Measurements from ENCODE around the gene PPP1R14C.

The PPP1R14C gene

DNA sequence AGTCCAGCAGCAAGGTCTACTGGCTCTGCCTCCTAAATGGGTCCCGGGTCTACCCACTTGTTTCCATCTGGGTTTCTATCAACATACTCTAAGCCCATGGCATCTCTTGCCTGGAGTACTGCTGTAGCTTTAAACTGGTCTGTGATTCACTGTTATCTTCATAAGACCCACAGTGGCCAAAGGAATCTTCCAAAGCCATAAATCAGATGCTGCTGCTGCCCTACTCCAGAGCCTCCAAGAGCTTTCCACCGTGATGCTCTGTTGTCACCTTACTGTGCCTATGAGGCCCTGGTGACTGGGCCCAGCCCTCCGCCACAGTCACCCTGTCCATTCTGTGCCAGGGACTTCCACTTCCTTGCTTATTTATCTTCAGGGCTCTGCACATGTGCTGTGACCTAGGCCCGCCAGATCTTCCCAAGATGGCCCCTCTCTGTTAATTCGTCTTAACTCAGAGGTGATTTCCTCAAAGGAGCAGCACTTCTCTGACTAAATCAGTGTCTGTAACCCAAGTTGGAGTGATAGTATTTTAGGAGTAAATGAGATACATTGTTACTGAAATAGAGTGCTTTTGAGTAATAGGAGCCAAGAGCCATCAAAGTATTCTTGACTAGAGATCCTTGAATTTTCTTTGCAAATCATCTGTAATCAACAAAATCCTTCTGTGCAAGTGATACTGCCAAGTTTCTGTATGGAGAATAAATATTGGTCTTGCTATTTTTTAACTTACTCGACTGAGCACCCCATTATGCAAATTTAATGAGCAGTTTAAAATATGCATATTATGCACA lies 102.5 kb downstream of the PPP1R14C start:
- no peak overlapping the region for H3K4me3 ChIP-seq (ENCODE audit: low read depth, low read length)

DNA sequence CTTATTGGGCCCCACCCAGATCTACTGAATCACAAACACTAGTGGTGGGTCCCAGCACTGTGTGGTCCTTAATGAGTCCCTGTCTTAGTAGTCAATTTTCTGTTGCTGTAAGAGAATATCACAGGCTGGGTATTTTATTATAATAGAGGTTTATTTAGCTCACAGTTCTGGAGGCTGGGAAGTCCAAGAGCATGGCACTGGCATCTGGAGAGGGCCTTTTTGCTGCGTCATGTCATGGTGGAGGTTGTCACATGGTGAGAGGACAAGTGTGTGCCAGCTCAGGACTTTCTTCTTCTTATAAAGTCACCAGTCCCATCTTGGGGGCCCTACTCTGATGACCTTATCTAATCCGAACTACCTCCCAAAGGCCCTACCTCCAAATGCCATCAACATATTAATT lies 105.0 kb downstream of the PPP1R14C start:
- H3K4me3 ChIP-seq (ENCODE audit: low read depth, low read length): no peak overlapping the region

DNA sequence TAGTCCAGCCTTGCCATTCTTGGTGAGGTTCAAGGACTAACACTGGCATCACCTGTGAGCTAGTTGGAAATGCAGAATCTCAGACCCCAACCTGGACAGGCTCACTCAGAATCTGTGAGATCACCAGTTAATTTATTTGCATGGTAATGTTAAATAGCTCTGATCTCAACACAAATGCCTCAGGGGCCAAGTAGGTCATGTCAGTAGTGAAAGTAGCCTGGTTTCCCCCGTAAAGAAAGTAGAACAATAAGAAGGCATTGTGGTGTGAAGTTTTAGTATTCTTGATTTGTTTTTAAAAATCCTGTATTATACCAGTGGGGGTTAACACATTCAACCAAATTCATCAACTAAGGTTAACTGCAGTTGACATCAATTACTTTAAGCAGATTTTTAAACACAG lies 105.5 kb downstream of the PPP1R14C start:
- no peak overlapping the region for H3K4me3 ChIP-seq (ENCODE audit: low read depth, low read length)

DNA sequence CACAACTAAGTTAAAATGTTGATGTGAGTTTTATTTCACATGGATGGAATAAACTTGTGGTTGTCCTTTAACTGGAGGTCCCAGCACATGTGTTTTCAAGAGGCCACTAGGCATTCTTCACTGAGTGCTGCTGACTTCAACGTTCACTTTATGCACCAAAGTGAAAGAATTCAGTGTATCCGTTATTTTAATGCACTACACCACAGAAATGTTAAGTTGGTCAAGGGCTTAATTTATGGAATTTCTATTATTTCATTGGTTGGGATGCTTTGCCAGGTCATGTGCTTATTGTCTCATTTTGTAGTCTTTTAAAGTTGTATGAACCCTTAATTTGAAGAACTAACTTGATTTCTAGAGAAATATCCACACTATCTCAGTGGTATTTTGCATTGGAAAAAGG lies 106.4 kb downstream of the PPP1R14C start:
- no peak overlapping the region for H3K4me3 ChIP-seq (ENCODE audit: low read depth, low read length)

DNA sequence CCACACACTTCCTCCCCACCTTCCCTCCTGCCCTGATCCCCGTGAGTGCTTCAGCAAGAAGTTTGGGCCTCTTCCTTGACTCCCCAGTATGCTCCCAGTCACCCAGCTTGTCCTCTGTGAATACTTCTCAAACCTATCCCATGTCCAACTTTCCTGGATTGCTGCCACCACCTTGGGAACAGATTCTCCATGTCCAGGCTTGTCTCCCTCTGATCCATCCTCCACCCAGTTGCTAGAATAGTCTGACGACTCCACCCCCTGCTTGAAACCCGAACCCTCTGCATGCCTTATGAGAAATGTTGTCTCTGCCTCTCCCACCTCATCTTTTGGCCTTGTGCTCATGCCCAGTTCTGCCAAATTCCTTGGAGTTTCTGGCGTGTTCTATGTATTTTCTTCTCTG lies 108.0 kb downstream of the PPP1R14C start:
- H3K4me3 ChIP-seq (ENCODE audit: low read depth, low read length): no peak overlapping the region

DNA sequence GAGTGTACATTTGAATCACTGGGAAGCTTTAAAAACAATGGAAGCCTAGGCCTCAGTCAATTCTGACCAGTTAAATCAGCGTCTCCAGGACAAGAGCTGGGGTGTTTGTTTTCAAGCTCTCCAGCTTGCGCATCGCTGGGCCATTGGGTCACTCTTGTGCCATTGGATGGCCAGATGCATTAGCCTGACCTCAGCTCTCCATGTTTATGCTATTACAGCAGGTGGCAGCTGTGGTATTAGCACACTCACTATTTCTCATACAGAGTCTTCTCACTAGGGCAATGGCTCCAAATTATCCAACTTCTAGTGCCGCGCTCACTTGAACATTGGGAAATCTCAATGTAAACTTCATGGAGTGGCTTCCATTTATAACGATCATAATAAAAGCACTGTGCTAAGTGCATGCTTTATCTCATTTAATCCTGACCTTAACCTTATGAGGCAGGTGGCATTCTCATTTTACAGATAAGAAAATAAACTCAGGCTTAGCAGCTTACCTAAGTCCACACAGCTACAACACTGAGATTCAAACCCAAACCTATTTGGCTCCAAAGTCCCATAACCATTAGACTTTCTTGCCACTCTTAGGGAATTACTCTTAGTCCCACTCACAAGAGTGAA lies 108.8 kb downstream of the PPP1R14C start:
- H3K4me3 ChIP-seq (ENCODE audit: low read depth, low read length): no peak overlapping the region

DNA sequence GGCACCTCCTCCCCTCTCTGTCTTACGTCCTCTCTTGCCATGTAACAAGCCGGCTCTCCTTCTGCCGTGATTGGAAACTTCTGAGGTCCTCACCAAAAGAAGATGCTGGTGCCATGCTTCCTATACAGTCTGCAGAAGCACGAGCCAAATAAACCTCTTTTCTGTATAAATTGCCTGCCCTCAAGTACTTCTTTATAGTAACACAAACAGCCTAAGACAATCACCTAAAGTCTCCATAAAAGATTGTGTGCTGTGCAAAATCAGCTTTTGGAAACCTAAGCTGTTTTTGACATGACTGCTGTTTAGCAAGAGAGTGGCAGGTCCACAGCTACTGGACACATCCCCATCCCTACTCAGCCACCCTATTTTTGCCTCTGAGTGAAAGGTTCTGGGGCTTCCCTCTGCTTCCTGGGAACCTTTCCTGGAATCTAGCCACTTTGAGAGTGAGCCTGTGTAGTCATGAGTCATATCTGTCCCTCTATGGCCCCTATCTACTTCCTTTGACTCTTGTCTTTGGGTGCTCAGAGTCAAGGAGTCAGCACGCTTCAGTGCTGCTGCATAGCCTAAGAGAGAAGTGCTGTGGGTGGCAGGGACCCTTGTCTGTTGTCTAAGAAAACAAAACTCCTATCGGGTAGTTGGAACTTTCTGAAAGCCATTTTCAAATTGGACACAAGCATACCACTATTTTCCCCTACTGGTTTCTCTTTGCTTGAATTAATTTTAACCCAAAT lies 110.0 kb downstream of the PPP1R14C start:
- no peak overlapping the region for H3K4me3 ChIP-seq (ENCODE audit: low read depth, low read length)

DNA sequence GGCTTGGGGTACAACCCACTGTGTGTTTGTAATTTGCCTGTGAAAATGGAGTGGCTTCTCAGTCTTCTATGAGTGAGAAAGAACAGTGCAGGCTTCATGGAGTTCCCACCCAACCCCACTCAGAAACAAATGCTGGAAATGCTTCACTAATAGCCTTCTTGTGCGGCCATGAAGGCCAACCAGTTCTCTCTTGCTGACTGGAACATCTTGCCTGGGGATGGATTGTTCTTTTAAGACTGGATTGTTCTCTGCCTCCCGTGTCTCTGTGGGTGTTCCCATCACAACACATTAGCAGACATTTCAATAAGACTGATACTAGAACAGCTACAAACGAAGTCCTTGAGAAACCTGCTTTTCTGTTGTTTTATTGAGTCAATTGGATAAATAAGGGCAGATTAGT lies 110.6 kb downstream of the PPP1R14C start:
- no peak overlapping the region for H3K4me3 ChIP-seq (ENCODE audit: low read depth, low read length)

DNA sequence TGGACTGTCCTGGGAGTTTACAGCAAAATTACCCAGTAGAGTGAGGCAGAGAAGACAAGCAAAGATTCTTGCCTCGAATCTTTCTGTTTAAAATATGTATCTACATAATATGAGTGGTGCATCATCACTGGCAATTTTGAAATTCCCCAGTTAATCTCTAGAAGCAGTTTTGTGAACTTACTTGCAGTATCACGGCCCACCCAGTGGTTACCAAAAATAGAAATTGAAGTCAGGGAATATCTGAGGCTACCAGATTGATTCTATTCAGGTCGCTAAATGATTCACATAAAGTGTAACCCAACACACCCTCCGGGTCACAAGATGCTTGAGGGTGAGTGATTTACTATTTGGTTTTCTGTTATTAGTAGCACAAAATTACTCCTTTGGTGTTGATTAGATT lies 111.9 kb downstream of the PPP1R14C start:
- no peak overlapping the region for H3K4me3 ChIP-seq (ENCODE audit: low read depth, low read length)

DNA sequence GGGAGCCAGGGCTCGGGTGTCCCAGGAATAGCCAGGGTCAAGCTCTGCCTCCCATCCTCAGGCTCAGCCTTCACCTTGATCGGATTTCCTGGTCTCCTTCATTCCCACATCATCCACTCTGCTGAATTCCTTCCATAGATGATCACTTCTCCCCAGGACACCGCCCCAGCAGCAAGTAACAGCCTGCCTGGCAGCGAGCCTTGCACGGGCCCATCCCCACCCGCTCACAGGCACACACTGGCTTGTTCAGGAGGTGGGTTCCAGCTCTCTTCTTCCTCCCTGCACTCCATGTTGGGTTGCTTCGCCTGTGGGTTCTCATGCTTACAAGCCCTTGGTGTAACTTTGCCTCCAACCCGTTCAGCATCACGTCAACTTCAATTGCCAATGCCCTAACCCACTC lies 113.0 kb downstream of the PPP1R14C start:
- H3K4me3 ChIP-seq (ENCODE audit: low read depth, low read length): no peak overlapping the region

DNA sequence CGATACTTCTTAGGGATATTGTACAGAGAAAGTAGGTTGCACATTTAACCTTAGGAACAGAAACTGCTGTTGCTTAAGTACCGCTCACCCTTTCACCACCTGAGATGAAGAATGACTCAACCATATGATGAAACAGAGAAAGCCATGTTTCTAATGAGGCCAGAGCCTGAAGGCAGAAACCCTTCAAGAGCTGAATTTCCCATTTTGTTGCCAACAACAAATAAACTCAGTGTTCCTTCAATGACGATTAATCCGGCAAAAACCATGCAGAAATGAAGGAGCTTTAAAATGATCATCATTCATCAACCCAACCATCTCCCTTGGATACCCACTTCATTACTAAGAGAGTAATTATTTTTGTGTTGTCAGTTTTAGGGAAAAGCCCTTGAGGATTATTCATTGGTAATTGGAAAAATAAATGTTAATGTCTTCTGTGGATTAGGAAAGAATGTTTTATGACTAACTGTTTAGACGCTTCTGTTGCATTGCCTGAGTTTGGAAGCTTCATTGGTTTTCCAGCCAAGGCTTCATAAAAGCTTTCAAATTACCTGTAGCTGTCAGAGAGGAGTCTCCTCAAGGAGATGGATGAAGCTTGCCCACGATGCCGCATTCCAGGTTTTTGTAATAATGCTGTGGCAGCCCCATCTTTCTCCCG lies 113.9 kb downstream of the PPP1R14C start:
- H3K4me3 ChIP-seq (ENCODE audit: low read depth, low read length): no peak overlapping the region

DNA sequence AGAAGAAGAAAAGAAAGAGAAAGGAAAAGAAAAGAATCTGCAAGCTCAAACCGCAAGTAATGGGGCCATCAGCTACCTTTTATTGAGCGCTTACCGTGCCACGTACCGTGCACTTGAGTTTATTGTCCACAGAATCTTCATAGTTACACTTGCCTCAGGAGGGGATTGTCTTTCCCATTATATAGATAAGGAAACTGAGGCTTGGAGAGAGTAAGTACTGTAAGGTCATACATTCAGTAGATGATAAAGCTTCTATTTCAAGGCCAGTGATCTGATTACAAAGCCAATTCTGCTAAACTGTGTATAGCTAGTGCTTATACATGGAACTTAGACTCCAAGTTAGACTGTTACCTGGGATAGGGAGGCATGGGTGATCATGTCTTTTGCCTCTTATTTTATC lies 115.5 kb downstream of the PPP1R14C start:
- no peak overlapping the region for H3K4me3 ChIP-seq (ENCODE audit: low read depth, low read length)

DNA sequence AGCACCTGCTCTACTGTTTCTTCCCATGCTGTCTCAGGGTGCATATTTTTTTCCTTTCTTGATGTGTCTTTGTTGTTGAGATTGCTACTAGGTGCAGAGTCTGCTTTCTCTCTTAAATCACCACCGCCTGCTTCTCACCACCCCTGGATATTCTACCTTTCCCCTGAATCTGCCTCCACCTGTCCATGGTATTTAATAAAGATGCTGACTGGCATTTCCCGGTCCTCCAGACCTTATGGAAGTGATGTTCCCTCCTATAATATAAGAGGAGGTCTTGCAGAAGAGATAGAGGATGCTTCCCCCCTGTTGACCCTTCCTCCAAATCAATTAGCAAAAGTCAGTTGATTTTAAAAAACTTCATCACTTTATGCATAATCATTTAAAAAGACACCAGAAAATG lies 118.1 kb downstream of the PPP1R14C start:
- no peak overlapping the region for H3K4me3 ChIP-seq (ENCODE audit: low read depth, low read length)

DNA sequence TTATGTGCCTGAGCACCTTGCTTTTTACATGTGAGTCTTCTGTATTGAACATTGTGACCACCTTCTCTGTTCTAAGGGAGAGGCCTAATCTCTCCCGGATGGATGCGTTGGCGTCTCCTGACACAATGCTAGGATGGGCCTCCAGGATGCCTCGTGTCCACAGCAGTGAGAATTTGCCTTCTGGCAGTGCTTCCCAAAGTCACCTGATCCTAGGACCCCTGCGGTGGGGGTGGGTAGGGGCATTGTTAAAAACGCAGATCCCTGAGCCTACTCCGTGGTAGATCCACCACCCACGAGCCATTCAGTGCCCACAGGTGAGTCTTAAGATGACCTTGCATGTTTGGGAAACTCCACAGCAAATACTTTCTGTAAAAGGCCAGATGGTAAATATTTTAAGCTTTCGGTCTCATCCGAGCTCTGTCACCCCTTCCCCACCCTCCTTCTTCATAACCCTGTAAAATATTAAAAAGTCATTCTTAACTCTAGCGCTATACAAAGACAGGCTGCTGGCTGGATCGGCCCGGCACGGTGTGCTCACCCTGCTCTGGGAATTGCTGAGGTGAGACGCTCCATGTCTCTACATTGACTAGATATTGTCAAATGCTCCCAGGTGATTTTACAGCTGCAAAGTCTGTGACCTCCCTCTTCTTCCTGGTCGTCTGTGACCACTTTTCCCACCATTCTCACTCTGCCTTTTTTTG lies 119.3 kb downstream of the PPP1R14C start:
- no peak overlapping the region for H3K4me3 ChIP-seq (ENCODE audit: low read depth, low read length)

DNA sequence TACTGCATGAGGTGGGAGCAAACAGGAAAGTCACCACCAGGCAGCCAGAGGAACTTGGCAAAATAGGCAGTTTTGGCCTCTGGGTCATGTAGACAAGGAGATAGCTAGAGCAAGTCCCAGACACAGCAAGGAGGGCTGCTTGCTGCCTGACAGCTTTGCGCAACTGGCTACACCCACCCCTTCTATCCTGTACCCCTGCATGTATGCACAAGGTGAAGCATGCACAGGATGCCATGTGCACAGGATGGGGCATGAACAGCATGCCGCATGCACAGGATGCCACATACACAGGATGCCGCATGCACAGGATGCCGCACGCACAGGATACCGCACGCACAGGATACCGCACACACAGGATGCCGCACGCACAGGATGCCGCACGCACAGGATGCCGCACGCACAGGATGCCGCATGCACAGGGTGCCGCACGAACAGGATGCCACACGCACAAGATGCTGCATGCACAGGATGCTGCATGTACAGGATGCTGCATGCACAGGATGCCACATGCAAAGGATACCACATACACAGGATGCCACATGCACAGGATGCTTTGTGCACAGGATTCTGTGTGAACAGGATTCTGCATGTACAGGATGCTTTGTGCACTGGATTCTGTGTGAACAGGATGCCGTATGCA lies 121.0 kb downstream of the PPP1R14C start:
- no peak overlapping the region for H3K4me3 ChIP-seq (ENCODE audit: low read depth, low read length)

DNA sequence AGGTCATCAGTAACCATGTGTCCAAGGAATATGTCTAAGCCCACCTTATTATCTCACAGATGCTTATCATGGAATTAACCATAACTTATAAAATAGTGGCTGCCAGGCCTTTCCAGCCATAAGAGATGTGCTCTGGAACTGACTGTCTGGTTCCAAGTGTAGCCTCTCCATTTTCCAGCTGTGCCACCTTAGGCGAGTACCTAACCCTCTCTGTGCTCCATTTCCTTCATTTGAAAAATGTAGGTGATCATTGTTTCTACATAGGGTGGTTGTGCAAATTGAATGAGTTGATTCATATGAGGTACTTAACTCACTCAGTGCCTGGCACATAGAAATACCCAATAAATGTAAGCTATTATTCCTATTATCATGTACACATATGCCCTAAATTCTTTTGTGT lies 123.5 kb downstream of the PPP1R14C start:
- H3K4me3 ChIP-seq (ENCODE audit: low read depth, low read length): no peak overlapping the region

DNA sequence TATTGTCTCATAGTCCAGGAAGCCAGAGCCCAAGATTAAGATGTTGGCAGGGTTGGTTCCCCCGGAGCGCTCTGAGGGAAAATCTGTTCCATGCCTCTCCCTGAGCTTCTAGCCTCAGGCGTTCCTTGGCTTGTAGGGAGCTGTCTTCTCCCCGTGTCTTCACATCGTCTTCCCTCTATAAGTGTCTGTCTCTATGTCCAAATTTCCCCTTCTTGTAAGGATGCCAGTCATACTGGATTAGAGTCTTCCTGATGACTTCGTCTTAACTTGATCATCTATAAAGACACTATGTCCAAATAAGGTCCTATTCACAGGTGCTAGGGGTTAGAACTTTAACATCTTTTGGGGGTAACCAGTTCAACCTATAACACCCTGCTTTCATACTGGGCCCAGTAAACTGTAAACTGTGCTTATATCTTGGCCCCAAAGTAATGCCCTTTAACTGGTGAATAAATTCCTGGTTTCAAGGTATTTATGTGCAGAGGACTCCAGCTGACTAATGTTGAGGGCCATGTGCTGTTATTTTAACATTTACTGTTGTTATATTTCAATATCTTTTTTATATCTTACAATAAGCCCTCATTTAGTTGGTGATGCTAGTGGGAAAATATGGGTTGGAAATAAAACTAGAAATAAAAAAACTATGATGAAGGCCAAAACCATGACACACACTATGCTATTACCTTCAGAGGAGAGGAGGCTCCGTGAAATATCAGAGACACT lies 124.3 kb downstream of the PPP1R14C start:
- no peak overlapping the region for H3K4me3 ChIP-seq (ENCODE audit: low read depth, low read length)

DNA sequence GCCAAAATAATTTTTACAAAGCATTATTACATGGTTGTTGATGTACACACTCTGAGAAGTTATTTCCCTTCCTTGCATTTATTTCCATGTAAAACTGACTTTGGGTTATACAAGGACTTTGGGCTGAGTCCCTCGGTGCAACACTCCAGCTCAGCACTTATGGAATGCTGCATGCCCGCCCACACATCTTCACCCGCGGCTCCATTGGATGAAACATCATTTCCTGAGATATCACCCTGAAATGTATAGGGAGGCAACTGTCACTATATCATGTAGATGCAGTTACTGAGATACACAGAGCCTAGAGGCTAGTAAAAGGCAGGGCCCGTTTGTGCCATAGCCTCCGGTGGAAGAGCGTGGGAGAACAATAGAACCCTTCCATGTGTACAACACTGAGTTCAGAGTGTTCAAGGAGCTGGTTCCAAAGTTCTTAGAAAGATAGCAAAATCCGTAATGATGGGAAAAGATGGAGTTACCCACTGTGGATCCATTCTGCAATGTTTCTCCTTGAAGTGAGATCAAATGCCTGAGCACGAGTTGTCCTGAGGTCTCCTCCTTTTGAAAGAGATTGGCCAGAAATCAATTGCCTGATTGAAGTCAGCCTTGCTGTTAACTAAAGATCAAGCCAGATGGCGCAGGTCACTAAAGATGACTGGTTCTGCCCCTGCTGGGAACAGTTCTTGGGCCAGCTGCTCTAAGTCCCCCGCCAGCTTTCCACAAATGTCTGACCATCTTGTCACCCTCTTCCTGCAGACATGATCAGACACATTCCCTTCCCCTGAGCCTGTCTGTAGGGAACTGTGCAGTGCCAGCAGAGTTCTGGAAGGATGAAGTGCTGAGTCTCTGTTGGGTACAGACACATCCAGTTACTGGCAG lies 125.1 kb downstream of the PPP1R14C start:
- H3K4me3 ChIP-seq (ENCODE audit: low read depth, low read length): no peak overlapping the region

Data from iPS-11a (cell line).